ENCODE measurements around the gene FHOD3.

DNA sequence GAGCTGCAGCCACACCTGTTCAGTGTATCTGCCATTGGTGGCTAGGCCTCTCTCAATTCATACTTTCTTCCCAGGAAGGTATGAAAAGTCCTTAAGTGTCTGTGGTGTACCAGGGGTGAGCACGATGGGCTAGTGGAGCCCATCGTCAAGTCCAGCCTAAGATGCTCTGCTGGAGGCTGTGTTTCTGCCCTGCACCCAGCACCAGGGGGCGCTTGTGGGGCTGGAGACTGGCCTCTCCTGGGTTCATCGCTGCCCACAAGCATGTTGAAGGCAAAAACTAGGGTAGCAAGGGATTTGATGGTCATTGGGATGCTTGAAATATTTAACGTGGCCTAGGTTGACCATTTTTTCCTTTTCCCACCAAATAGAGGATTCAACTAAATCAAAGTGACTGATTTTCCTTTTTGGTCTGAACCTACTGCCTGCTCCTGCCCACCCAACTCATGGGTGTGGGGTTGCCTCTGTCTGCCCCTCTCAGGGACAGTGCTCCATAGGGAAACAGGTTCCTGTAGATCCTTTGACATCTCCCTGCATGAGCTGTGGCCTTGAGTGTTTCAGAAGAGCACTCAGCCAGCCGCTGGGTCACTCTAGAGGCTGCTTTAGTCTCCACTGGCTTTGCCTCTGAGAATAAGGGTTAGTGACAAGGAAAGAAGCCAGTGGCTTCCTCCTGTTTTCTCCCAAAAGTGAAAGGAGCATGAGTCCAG is 472.2 kb downstream of the FHOD3 start:
- TF ChIP-seq EZH2 (IDR thresholded peaks at IDR 0.05; ENCODE audit: borderline replicate concordance, insufficient read depth, low read depth, low read length, poor library complexity, severe bottlenecking): no peak
- TF ChIP-seq, protein P1, sequence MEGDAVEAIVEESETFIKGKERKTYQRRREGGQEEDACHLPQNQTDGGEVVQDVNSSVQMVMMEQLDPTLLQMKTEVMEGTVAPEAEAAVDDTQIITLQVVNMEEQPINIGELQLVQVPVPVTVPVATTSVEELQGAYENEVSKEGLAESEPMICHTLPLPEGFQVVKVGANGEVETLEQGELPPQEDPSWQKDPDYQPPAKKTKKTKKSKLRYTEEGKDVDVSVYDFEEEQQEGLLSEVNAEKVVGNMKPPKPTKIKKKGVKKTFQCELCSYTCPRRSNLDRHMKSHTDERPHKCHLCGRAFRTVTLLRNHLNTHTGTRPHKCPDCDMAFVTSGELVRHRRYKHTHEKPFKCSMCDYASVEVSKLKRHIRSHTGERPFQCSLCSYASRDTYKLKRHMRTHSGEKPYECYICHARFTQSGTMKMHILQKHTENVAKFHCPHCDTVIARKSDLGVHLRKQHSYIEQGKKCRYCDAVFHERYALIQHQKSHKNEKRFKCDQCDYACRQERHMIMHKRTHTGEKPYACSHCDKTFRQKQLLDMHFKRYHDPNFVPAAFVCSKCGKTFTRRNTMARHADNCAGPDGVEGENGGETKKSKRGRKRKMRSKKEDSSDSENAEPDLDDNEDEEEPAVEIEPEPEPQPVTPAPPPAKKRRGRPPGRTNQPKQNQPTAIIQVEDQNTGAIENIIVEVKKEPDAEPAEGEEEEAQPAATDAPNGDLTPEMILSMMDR (IDR thresholded peaks at IDR 0.05): no peak

Data from B cell (primary cell).